Stimulated activated CD8-positive, alpha-beta memory T cell treated with anti-CD3 and anti-CD28 coated beads, Interleukin-7, amount 100 ng/mL, for 4 hours (primary cell): ENCODE data around the gene SOWAHC.
"Not testable (repeated sequence)": the region's sequence is repeated elsewhere in the genome, so short reads cannot be mapped to it uniquely, and the experiment has no call there.

Source experiments
- DNase-seq, 2 donors: peaks; one replicate each; pipeline ENCODE4 v3.0.0-alpha.2; 2020; ENCODE audit warnings: low read depth in 2 of 2

SOWAHC gene

DNA sequence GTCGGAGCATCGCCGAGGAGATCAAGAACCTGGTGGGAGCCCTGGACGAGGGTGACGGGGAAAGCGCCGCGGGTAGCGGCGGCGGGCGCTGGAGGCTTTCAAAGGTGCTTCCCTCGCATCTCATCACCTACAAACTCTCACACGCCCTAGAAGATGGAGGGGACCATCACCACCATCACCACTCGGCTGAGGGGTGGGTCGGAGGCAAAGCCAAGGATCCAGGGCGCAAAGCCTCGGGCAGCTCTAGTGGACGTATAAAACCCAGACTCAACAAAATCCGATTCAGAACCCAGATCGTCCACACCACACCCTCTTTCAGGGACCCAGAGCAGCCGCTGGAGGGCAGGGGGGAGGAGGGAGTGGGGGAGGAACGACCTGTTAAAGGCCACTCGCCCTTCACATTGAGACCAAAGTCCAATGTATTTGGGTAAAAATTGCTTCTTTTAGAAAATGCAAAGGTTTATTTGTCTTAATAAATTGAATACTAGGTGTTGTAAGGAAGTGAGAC, 1.5 kb downstream of the SOWAHC start:
- no peak for DNase-seq

DNA sequence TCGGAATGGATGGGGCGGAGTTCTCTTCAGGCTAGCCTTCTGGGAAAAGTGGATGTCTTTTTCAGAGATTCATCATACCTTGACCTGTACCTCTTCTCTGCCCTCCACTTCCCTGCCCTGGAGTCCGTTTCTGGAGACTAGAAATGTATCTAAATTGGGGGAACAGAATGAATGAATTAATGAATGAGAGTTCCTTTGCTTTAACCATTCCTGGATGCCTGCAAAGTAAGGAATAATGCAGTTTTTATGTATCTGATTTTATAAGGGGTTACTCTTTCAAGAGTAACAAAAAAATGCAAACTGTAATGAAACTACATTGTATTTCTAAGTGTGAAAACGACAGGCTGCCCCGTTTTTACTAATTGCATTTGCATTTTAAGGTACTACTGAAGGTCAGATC, 2.0 kb downstream of the SOWAHC start:
- no peak for DNase-seq

DNA sequence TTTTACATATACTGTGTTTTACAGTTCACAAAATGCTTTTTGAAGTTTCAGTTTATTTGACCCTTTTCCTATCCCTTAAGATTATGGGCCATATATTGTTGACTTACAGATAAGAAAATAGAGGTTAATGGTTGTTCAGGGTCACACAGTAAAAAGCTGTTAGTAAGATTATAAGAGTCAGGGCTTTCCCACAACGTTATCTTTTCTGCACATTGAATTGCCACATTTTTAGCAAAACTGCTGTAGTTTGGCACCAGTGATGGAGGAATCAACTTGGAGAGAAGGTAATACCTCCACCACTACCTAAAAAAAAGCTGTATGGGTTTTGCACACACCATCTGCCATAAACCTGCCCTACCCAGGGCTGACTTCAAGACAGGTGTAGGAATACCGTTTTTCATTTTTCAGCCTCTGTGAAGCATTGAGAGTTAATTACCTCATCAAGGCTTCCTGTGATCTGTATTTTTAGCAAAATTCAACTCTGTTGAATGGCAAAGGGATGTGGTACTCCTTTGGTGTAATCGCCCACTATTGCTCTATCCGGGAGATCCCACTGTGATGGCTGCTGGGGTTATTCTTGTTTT, 5.0 kb downstream of the SOWAHC start:
- no peak for DNase-seq

DNA sequence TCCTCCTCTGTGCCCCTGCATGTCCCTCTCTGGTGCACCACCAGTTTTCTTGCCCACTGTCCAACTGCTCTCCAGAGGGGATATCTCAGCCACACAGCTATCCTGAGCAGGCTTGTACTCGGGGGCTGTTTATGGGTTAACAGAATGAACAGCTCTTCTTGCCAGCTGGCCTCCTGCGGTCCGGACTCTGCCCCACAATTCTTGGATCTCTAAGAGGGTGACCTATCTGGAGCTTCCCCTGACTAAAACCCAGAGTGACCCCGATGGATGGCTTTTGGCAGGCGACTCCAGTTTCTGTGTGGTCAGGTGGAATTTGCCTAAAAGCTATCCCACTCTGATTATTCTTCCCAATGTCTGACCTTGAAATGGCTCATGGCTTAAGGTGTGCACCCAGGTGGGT, 9.1 kb downstream of the SOWAHC start:
- DNase-seq = no peak

DNA sequence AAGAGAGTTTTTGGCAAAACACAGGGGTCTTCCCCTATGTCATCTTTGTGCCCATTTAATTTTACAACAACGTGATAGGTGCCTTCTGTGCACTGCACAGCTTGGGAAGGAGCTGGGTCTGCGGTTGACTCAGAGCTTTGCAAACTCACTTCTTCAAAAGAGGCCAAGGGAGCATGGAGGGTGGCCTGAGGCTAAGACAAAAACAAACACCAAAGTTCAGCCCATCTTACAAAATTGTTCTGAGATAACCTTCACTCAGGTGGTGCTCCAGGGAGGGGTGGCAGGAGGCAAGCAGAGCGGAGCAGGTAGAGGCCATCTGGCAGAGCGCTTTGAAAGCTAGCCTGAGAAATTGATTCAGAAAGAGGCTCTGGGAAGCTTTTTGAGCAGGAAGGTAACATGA, 9.8 kb downstream of the SOWAHC start:
- DNase-seq = no peak

DNA sequence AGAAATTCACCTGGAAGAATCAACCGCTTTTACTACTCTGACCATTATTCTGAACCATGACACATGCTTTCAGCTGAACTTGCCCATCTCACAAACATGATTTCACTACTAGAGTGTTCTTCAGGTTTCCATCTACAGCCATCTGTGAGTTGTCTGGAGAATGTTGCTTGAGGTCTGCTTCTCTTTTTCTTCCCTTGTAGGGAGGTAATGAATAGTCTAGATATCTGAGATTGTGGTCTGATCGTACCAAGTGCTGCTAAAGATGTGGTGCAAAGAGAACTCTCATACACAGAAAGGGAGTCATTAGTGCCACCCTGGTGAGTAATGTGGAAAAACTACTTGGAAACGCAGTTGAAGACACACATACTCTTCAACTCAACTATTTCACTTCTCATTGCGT, 10.2 kb downstream of the SOWAHC start:
- no peak for DNase-seq

DNA sequence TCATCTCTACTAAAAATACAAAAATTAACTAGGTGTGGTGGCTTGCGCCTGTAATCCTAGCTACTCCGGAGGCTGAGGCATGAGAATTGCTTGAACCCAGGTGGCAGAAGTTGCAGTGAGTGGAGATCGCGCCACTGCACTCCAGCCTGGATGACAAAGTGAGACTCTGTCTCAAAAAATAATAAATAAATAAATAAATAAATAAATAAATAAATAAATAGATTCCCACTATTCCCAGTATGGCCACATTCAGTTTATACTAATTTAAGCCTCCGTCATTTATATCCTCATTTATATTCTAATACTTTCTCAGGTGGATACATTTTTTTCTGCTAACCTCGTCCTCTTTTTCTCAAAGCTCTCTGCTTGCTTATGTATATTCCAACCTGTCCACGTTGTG, 14.2 kb downstream of the SOWAHC start:
- not testable (repeated sequence) for DNase-seq

DNA sequence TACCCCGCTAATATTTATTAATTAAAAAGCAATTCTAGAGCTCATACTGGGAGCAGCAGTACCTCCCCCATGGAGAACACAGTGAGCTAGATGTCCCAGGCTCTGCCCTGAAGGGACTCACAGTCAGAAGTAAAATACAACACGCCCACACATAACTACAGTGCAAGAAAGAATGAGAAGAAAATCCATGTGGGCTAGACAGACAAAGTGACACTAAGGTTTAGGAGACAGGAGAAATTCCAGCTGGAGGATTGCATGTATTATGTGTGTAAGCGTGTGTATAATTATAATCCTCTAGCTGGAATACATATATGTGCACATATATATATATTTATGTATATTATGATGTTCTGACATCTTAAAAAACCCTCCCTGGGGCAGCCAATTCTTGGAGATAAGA, 15.7 kb downstream of the SOWAHC start:
- DNase-seq = no peak

DNA sequence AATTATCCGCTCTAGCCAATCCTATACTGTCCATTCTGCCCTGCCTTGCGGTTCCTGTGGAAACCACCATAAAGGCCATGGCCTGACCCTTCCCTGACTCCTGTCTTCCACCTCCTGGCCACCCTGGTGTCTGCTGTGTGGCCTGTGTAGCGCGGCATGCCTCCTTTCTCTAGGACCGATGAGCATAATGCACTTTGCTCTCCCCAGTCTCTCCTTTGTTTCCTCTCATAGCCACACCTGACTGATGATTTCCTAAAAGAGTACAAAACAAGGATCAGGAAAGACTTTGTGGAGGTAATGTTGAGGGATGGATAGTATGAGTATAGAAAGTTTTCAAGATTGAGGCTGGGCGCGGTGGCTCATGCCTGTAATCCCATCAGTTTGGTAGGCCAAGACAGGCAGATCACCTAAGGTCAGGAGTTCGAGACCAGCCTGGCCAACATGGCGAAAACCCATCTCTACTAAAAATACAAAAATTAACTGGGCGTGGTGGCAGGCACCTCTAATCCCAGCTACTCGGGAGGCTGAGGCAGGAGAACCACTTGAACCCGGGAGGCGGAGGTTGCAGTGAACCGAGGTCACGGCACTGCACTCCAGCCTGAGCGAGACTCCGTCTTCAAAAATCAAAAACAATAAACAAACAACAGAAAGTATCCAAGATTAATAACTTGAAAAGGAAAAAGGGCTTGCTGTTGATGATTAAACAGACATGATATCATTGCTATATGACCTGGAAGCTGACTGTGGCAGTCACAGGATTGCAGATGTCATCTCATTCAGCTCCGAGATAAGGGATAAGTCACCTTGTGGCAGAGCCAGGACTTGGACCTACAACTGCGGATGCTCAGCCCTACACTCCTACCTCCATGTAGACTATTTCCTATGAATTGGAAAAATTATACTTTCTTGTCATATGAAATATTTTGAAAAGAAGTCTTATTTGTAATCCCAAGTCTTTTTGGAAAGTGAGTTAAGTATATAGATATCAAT, 16.6 kb downstream of the SOWAHC start:
- no peak for DNase-seq

DNA sequence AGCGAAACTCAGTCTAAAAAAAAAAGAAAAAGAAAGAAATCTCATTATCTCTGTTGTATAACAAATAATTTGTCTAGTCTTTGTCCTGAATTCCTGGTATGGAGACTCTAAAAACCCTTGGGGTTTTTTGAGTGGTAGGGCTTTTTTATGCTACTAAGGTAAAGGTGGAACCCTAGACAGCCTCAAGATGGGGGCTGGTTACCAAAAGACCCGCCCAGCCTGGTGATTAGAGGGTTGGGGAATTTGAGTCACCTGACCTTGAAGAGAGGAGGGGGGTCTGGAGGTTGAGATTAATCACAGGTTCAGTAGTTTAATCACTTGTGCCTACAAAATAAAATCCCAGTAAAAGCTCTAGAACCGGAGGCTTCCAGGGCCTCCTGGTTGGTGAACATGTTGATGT, 17.6 kb downstream of the SOWAHC start:
- DNase-seq = no peak

DNA sequence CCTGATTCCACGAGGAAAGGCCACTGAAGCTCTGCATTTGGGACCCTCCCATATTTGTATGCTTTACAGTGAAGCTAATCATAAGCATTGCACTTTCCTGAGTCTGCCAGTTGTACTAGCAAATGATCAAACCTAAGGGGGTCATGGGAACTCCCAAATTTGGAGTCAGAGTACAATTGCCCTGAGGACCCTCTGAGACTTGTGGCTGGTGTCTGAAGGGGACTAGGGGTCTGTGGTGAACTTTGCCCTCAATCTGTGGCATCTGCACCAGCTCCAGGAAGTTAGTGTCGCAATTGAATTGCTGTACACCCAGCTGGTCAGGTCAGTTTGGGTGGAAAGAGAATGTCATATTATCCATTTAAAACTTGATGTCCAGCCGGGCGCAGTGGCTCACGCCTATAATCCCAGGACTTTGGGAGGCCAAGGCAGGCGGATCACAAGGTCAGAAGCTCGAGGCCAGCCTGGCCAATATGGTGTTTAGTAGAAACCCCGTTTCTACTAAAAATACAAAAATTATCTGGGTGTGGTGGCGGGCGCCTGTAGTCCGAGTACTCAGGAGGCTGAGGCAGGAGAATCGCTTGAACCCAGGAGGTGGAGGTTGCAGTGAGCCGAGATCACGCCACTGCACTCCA, 18.1 kb downstream of the SOWAHC start:
- no peak for DNase-seq

DNA sequence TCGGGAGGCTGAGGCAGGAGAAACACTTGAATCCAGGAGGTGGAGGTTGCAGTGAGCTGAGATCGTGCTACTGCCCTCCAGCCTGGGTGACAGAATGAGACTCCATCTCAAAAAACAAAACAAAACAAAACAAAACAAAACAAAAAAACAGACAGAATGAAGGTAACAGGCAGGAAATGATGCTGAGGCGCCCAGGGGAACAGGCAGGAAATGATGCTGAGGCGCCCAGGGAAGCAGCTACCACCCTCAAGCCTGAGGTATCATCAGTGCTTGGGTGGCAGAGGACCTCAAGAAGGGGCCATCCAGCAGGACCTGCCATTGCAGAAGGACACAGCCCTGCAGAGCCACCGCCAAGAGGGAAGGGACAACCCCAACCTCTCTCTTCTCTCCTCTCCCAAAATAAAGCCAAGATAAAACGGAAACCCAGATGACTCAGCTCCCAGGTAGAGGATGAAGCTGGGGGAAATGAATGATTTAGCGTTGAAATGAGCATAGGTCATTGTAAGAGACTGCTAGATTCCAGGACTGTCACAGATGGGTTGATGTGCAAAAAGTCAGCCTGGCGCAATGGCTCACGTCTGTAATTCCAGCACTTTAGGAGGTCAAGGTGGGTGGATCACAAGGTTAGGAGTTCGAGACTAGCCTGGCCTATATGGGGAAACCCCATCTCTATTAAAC, 19.3 kb downstream of the SOWAHC start:
- DNase-seq = no peak

DNA sequence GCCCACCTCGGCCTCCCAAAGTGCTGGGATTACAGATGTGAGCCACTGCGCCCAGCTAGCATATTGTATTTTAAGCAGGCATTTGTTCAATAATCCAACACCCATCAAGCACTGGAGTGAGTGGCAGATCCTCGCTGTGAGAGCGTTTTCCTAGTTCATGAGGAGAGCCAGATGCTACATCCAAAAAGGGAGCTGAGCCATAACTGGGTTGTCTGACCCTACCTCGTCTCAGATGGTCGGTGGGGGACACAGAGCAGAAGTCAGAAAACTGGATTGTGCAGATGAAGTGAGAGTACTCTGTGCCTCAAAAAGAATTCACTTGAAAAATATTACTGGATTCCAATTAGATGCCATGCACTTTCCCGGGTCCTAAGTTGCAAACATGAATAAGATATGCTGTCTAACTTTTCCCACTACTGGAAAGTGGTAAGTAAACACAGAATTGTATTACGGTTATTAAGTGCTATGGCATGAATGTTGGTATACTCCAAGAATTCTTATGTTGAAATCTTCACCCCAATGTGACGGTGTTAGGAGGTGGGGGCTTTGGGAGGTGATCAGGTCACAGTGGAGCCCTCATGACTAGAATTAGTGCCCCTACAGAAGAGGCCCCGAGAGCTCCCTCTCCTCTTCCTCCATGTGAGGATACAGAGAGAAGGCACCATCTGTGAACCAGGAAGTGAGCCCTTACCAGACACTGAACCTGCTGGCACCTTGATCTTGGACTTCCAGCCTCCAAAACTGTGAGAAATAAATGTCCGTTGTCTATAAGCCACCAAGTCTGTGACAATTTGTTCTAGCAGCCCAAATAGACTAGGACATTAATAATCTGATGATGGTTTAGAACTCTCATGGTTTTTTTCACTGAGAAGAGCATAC, 21.5 kb downstream of the SOWAHC start:
- DNase-seq = no peak

DNA sequence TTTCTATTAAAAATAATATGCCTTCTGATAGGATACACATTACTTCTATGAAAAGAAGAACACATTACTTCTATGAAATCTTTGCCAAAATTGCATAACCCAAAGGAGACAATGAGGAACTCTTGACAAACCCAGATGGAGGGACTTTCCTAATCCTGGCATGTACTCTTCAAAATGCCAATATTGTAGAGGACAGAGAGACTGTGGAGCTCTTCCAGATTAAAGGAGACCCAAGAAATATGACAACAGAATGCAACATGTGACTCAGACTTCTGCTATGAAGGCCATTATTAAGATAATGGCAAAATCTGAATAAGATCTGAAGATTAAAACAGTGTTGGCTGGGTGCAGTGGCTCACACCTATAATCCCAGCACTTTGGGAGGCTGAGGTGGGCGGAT, 22.2 kb downstream of the SOWAHC start:
- no peak for DNase-seq

DNA sequence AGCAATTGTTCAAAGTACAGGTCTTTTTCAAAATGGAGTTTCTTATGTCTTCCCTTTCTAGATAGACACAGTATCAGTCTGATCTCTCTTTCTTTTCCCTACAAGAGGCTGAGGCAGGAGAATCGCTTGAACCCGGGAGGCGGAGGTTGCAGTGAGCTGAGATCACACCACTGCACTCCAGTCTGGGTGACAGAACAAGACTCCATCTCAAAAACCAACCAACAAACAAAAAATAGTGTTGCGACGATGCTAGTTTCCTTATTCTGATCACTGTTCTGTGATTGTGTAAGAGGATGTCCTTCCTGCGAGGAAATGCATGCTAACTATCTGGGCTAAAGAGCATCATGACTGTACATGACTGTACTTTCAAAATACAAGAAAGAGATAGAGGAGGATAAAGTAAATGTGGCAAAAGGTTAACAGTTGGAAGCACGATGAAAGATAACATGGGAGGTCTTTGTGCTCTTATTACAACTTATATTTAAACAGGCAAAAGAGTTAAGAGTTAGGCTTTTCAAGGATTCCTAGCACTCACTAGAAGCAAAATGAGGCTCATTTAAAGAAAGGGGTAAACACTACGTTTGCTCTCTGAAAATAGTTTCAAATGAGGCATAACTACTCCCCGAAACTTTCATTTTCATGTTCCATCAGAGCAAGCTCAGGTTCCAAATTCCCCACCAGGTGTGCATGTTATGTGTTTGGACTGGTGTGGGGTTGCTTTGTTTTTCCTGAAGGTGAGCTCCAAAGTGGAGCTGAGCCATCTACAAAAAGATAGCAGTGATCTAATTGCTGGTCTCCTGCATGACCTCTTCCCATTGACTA, 23.8 kb downstream of the SOWAHC start:
- no peak for DNase-seq

DNA sequence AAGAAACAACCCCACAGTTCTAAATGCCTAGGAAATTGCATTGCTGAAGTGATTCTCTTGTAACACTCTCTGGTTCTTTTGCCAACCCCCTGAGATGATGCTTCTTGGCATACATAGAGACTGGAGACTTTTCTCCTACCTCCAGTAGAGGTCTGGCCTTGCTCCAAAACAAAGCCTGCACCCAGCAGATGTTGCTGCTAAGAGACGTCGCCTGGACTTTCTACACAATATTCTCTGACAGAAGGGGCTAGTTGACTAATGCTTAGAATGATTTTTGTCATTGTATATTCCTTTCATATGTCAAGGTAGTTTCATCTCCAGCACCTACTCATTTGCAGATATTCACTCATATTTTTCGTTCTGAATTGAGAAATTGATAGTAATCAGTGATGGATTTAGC, 24.6 kb downstream of the SOWAHC start:
- DNase-seq = no peak

DNA sequence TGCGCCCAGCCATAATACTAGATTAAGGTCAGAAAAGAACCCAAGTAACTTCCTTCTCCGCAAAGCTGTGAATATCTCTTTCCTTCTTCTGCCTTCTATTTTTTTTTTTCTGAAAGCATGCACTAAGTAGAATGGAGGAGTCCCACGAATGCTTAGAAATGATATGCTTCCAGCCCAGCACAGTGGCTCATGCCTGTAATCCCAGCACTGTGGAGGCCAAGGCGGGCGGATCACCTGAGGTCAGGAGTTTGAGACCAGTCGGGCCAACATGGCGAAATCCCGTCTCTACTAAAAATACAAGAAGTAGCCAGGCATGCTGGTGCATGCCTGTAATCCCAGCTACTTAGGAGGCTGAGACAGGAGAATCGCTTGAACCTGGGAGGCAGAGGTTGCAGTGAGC, 25.8 kb downstream of the SOWAHC start:
- not testable (repeated sequence) for DNase-seq

DNA sequence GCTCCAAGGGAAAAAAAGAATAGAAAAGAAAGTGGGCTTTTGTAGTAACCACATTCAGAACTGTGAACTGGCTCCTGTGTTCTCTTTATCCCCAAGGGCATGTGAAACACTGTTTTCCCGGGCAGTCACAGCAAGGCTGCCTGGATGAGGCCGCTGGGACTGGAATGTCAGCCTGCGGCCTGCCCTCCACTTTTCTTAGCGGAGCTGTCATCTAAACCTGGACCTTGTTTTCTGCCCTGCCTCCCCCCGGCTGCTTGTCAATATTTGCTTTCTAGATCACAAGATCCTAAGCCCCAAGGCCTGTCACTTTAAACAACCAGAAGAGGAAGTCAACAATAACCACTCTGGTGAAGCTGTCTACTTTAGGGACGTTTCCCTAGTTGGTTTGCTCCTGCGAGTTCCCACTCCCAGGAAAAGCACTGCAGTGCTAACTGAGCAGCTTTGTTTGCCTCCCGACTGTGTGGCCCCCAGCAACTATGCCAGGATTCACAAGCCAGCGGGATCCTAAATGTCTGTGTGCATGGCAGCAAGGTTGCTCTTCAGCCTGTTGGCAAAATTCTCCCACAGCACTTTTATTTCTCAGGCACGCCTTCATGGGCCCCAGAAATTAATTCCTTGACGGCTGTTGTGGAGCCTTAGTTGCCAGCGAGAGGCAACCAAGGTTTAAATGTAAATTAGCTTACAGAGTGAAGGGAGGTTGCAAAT, 30.6 kb downstream of the SOWAHC start:
- DNase-seq = no peak

DNA sequence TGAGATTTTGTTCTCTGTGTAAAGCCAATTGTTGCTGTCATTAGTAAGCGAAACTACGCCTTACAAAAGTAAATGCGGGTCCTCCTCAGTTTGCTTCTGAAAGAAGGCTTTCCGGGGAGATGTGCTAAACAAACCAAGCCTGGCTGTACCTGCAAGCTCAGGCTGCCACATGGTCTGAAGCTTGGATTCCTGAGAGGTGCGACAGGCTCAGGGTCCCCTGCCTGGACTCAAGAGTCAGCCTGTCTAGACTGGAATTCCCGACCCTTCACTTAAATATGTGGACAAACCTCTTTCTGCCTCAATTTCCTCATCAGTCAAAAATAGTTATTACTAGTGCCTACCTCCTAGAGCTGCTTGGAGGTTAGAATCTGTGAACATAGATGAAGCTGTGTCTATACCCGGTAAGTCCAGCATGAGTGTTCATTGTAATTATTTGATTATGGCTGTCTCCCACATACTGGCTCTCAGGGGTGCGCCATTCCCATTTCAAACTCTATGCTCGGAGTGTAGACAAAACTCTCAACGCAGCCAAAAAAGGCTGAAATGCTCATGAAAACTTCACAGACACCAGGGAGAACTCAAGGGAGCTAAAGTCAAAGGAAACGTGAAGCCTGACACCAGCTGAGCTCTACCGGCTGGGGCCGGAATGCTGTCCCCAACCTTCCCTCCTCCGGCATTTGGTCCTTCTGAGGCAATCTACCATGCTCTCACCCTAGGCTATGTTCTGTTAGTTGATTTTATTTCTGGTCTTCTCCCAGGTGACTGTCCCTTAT, 31.4 kb downstream of the SOWAHC start:
- DNase-seq = no peak
